Thyroid gland (tissue), 4 donors: Measurements from ENCODE around the gene UBE2QL1. TPM values are rescaled to one million over a fixed set of nuclear protein-coding genes. Genes with fewer than 3 reads are reported as not detected.

Source experiments
- DNase-seq, 2 donors: peaks; one replicate each; pipeline ENCODE4 v3.0.0-alpha.2; 2019
- H3K27ac ChIP-seq, 3 donors: fragments of 200-600 bp; sonication (generic); 1 replicate in 2 of 3; 2 replicates in 1 of 3; pipeline ENCODE4 v1.5.1; 2016 to 2019; ENCODE audit warnings: mild to moderate bottlenecking in 1 of 3, moderate library complexity in 1 of 3
- H3K27me3 ChIP-seq: fragments of 200-600 bp; sonication (generic); one replicate; pipeline ENCODE4 v1.5.1; 2019
- H3K36me3 ChIP-seq, 2 donors: fragments of 200-600 bp; sonication (generic); one replicate each; pipeline ENCODE4 v1.5.1; 2016 to 2019
- H3K4me1 ChIP-seq, 2 donors: fragments of 200-600 bp; sonication (generic); one replicate each; pipeline ENCODE4 v1.5.1; 2017 to 2019
- H3K4me3 ChIP-seq, 3 donors: fragments of 200-600 bp; sonication (generic); replicated peaks in 1 of 3; 1 replicate in 2 of 3; 2 replicates in 1 of 3; pipeline ENCODE4 v1.5.1; 2016; ENCODE audit warnings: mild to moderate bottlenecking in 1 of 3
- H3K9me3 ChIP-seq: fragments of 200-600 bp; sonication (generic); one replicate; pipeline ENCODE4 v1.5.1; 2017
- POLR2A ChIP-seq, 2 donors: fragments of 450-650 bp; IDR thresholded peaks; one replicate each; pipeline ENCODE4 v1.6.1; 2017; ENCODE audit warnings: antibody characterized with exemption in 2 of 2, mild to moderate bottlenecking in 2 of 2, moderate library complexity in 1 of 2
- WGBS, 2 donors: methylation state at CpG; one replicate each; pipeline ENCODE4 v1.1.5; 2017; 5-methylcytosine and 5-hydroxymethylcytosine counted together
- intact Hi-C: fragments of 100-400 bp; cut with DNase I; formaldehyde crosslinking; loops from one replicate; pipeline ENCODE4 v1.15.1; 2023
- total RNA-seq, 4 donors: library from RNA; depleted of rRNA; stranded (reverse); fragments of >200 nt; gene quantifications; one replicate each; pipeline ENCODE4 v1.2.3, GENCODE V29; 2016
- TF ChIP-seq, protein P1 (sequence below), 6 experiments: fragments of 200-600 bp in 3 of 6; fragments of 450-650 bp in 3 of 6; sonication (generic) in 3 of 6; IDR thresholded peaks; one replicate each; pipeline ENCODE4 v1.5.1; 2016 to 2019; ENCODE audit warnings: antibody characterized with exemption in 6 of 6, mild to moderate bottlenecking in 2 of 6, inconsistent platforms in 1 of 6, moderate library complexity in 1 of 6

The UBE2QL1 gene, protein sequence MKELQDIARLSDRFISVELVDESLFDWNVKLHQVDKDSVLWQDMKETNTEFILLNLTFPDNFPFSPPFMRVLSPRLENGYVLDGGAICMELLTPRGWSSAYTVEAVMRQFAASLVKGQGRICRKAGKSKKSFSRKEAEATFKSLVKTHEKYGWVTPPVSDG
- 1 to 10 TPM; 2.0 to 4.0 (median 2.6) TPM for total RNA-seq

DNA sequence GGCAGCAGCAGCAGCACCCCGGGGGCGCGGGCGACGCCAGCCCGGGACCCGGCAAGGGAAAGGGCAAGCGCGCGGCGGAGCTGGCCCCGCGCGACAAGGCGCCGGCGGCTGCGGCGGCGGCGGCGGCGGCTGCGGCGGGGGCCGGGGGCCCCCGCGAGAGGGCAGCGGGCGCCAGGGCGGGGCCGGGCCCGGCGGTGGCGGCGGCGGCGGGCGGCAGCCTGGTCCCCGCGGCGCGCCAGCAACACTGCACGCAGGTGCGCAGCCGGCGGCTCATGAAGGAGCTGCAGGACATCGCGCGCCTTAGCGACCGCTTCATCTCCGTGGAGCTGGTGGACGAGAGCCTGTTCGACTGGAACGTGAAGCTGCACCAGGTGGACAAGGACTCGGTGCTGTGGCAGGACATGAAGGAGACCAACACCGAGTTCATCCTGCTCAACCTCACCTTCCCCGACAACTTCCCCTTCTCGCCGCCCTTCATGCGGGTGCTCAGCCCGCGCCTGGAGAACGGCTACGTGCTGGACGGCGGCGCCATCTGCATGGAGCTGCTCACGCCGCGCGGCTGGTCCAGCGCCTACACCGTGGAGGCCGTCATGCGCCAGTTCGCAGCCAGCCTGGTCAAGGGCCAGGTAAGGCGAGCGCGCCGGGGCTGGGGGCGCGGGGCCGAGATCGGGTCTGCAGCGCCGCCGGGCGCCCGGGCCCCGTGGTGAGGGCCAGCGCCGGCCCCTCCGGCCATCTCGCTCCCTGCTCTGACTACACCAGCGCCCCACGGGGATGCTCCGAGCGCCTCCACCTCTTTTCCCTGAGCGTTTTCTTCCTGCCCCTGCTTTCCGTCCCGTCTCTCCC is at the start of gene UBE2QL1:
UBE2QL1 (plus strand) TSS at position 238 of the 843 bp plus-strand sequence; CDS start at position 273, 35 bp downstream.
- H3K27me3 ChIP-seq = no peaks in the 10 kb centered on the region

GRCh38 chr5:6399980-6400910 is 48.4 kb upstream of the UBE2QL1 start:
- DNase-seq = no peak

More for the DNA sequence above, at the start of gene UBE2QL1:
- TF ChIP-seq, protein P1, sequence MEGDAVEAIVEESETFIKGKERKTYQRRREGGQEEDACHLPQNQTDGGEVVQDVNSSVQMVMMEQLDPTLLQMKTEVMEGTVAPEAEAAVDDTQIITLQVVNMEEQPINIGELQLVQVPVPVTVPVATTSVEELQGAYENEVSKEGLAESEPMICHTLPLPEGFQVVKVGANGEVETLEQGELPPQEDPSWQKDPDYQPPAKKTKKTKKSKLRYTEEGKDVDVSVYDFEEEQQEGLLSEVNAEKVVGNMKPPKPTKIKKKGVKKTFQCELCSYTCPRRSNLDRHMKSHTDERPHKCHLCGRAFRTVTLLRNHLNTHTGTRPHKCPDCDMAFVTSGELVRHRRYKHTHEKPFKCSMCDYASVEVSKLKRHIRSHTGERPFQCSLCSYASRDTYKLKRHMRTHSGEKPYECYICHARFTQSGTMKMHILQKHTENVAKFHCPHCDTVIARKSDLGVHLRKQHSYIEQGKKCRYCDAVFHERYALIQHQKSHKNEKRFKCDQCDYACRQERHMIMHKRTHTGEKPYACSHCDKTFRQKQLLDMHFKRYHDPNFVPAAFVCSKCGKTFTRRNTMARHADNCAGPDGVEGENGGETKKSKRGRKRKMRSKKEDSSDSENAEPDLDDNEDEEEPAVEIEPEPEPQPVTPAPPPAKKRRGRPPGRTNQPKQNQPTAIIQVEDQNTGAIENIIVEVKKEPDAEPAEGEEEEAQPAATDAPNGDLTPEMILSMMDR (IDR thresholded peaks at IDR 0.05) = no peak
- TF ChIP-seq POLR2A (IDR thresholded peaks at IDR 0.05) = no peak
- Histone ChIP-seq H3K4me1 (peaks cover 0 to 7% of the 10 kb centered on the region in 2 donors), H3K9me3 (no peaks in the 10 kb centered on the region), H3K4me3 (peak within 1 kb of the TSS in 2 of 3 donors; percentile 13 to 36), H3K36me3 (no peaks in the 10 kb centered on the region), H3K27ac (no peak within 1 kb of the TSS)
- peak; percentile 34 to 38 for DNase-seq
- 0 to 2% methylated on average over 16 to 22 of the region's 103 CpGs for WGBS, 2 donors
- intact Hi-C loops = no loop called here

DNA sequence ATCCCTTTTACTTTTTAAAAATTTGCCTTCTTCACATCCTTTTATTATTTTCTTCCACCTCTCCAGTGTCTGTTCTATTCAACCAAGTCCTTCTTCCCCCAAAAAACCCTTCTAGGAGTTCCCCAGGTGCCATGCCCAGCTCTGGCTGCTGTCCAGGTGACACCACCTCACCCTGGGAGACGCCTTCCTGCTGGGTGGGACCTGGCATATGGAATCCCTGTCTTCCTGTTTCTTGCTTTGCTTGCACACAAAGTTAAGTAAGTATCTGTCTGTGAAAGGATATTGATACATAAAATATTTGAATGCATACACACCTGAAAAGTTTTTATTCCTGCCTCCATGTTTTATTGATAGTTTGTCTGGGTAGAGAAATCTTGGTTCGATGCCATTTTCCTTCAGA is 47.2 kb upstream of the UBE2QL1 start:
- intact Hi-C loops = no loop called here
- no peak for TF ChIP-seq POLR2A (IDR thresholded peaks at IDR 0.05)
- TF ChIP-seq, protein P1 (IDR thresholded peaks at IDR 0.05) = no peak
- Histone ChIP-seq H3K4me1 (no peaks in the 10 kb centered on the region), H3K27ac (no peak overlapping the region), H3K4me3 (no peak overlapping the region), H3K36me3 (no peaks in the 10 kb centered on the region), H3K9me3 (no peaks in the 10 kb centered on the region), H3K27me3 (no peaks in the 10 kb centered on the region)
- no peak for DNase-seq
- 64 to 88% methylated on average over 2 of the region's 2 CpGs for WGBS, 2 donors

More at GRCh38 chr5:6399980-6400910, 48.4 kb upstream of the UBE2QL1 start:
- Histone ChIP-seq H3K4me1 (no peaks in the 10 kb centered on the region), H3K36me3 (no peaks in the 10 kb centered on the region), H3K27ac (no peak overlapping the region), H3K27me3 (no peaks in the 10 kb centered on the region), H3K9me3 (no peaks in the 10 kb centered on the region), H3K4me3 (no peak overlapping the region)
- WGBS, 2 donors = 69 to 82% methylated on average over 13 of the region's 13 CpGs
- intact Hi-C loops = no loop called here
- TF ChIP-seq POLR2A (IDR thresholded peaks at IDR 0.05) = no peak
- TF ChIP-seq, protein P1 (IDR thresholded peaks at IDR 0.05) = no peak

GRCh38 chr5:6402939-6403338 is 45.7 kb upstream of the UBE2QL1 start:
- no peaks in the 10 kb centered on the region for H3K27me3 ChIP-seq
- H3K27ac ChIP-seq = no peak overlapping the region
- TF ChIP-seq, protein P1 (IDR thresholded peaks at IDR 0.05) = no peak
- TF ChIP-seq POLR2A (IDR thresholded peaks at IDR 0.05) = no peak
- intact Hi-C loops = no loop called here
- no peak for DNase-seq
- no peaks in the 10 kb centered on the region for H3K36me3 ChIP-seq
- WGBS, 2 donors = 72 to 86% methylated on average over 6 of the region's 6 CpGs
- no peaks in the 10 kb centered on the region for H3K9me3 ChIP-seq
- no peaks in the 10 kb centered on the region for H3K4me1 ChIP-seq
- H3K4me3 ChIP-seq = no peak overlapping the region
